ENCODE measurements around the gene PTPN4.

DNA sequence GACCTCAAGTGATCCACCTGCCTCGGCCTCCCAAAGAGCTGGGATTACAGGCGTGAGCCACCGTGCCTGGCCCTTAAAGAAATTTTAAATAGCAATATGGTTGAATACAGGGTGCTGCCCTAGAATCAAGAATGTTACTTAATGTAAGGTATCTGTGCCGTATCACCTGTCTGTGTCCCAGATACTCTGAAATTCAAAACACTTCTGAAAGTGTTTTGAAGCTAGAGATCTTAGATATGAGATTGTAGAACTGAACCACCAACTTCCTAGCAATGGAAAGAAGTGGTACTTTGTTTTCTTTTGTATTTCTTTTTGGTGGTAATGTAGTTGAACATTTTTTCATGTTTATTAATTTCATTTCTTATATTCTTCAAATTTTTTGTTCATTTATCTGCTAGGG lies 13.0 kb downstream of the PTPN4 start:
- TF ChIP-seq, protein P1, sequence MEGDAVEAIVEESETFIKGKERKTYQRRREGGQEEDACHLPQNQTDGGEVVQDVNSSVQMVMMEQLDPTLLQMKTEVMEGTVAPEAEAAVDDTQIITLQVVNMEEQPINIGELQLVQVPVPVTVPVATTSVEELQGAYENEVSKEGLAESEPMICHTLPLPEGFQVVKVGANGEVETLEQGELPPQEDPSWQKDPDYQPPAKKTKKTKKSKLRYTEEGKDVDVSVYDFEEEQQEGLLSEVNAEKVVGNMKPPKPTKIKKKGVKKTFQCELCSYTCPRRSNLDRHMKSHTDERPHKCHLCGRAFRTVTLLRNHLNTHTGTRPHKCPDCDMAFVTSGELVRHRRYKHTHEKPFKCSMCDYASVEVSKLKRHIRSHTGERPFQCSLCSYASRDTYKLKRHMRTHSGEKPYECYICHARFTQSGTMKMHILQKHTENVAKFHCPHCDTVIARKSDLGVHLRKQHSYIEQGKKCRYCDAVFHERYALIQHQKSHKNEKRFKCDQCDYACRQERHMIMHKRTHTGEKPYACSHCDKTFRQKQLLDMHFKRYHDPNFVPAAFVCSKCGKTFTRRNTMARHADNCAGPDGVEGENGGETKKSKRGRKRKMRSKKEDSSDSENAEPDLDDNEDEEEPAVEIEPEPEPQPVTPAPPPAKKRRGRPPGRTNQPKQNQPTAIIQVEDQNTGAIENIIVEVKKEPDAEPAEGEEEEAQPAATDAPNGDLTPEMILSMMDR (IDR thresholded peaks at IDR 0.05): no peak
- no peak for TF ChIP-seq POLR2A (IDR thresholded peaks at IDR 0.05)
